IPS-NIHi7 (cell line): ENCODE results near the gene RBBP8NL.

ENCODE experiments used
- DNase-seq: peaks from one replicate; pipeline ENCODE4 v3.0.0; 2012; ENCODE audit warnings: mixed read lengths; ENCODE audit errors: extremely low spot score

RBBP8NL gene

DNA sequence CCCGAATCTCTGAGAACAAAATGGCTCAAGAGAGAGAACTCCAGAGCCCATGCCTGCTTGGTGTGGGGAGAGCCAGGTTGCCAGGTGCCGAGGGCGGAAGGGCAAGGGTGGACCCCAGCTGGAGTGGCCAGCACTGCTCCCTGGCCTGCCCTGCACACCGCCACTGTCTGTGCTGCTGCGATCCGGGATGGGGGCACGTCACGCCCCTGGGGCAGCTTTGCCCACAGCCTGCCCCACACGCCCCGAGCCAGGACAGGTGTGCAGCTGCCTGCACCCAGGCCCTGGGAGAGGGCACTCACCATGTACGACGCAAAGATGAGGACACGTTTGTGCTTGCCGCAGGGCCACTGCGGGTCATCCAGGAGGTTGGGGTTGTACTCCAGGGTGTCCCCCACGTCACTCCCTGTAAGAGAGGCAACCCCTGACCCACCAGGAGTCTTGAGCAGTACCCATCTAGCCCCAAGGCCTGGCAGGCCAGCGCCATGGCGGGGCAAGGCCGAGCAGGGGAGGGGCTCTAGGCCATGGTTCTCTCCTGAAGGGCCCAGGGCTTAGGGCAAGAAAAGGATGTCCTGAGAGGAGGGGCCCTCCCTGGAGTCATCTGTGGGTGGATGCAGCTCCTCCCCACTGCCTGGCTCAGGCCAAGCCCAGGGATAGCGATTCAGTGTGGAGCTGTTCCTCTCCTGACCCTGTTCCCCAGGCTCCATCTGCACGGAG lies 34.6 kb downstream of the RBBP8NL start:
- no peak for DNase-seq

DNA sequence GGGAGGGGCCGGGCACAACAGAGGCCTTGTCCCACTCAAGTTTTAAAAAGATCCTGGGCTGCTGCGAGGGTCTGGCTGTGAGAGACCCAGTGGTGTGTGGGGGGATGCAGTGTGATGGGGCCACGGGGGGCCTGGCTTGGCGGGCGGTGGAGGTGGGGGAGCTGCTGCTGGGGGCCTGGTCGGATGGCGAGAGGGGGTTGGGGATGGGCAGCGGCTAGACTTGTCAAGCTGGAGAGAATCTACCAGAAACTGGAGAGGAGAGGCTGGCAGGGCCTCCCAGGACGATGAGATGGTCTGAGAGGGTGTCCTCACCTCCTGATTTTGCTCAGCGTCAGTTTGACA lies 35.3 kb downstream of the RBBP8NL start:
- no peak for DNase-seq

DNA sequence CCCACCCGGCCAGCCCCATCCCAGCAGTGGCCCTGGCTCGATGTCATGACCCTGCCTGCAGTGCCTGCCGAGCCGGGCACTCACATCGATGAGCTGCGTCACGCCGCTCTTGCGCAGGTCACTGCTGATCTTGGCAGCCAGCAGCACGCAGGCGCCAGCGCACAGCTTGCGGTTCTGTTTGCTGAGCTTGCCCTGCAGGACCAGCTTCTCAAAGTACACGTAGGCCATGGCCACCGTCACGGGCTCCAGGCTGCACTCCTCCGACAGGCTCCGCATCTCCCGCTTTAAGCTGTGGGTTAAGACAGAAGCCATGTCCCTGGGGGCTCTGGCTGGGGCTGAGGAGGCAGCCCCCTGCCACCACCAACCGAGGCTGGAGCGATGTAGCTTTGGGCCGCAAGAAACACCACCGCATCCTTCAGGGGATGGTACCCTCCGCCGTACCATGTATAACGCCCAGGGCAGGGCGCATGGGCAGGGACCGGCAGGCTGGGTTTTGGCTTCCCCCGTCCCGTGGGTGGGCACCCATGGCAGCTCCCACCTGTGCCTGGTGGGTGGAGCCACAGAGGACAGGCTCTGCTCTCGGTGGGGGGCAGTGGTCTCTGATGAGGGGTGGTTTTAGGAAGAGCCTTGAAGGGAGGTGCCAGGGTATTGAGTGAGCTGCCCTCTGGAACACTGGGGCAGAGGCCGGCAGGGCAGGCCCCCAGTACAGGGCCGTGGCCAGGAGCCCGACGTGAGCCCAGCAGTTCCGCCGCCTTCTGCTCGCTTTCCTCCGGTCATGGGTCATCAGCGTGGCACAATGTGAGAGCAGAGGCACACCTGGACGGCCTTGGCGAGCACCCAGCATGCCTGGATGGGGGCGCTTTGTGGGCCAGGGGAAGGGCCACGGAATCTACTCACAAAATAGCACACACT lies 35.9 kb downstream of the RBBP8NL start:
- DNase-seq: no peak

DNA sequence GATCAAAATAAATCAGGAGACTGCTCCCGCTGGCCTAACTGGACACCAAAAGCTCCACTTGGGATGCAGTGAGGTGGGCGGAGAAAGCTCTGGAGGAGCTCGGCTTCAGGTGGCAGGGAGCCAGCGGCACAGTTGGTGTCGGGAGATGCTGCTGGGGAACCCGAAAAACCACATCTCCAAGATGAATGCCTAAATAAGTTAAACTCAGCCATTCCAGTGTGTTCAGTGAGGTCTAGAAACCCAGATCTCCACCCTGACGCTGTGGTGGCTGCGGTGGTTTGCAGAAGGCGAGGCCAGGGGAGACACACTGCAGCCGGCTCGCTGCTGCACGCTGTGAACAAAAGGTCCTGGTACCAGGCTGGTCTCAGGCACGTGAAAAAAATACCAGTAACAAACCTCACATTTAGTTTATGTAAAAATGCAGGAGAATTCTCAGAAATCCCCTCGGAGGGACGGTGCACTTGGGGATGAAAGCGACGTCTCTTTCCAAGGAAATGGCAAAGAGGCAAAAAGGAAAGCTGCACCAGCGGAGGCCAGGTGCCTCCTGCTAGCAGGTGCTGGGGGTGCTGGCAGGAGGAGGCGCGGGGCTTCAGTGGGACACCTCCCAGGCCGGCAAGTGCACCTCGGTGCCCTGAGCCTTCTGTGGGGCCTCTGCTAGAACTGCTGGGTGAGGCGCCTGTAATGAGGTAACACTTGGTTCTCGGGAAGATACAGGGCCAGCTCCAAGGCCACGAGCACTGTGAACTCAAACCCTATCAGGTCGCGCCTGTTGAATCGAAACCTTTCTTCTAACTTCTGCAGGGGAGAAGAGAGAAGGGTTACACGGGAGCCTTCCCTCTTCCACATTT lies 36.8 kb downstream of the RBBP8NL start:
- no peak for DNase-seq

DNA sequence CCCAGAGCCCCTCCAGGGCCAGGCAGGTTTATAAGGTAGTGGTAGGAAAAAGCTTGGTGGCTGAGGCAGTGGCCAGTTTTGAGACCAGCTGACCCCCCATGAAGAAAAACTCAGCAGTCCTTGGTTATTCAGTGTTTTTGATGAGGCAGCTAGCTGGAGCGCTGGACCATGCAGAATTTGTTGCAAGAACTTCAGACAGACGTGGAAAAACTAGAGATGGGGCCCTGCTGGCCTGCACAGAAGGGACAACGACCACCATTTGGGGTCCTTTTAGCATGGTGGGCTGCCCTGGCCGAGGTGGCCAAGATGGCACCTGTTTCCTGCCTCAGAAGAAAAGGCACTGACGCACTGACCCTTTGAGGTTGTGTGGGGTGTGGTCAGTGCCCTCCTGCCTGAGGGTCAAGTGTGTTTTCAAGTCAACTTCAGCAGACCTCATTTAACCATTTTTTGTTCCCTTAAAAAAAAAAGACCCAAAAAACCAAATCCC lies 37.7 kb downstream of the RBBP8NL start:
- no peak for DNase-seq

DNA sequence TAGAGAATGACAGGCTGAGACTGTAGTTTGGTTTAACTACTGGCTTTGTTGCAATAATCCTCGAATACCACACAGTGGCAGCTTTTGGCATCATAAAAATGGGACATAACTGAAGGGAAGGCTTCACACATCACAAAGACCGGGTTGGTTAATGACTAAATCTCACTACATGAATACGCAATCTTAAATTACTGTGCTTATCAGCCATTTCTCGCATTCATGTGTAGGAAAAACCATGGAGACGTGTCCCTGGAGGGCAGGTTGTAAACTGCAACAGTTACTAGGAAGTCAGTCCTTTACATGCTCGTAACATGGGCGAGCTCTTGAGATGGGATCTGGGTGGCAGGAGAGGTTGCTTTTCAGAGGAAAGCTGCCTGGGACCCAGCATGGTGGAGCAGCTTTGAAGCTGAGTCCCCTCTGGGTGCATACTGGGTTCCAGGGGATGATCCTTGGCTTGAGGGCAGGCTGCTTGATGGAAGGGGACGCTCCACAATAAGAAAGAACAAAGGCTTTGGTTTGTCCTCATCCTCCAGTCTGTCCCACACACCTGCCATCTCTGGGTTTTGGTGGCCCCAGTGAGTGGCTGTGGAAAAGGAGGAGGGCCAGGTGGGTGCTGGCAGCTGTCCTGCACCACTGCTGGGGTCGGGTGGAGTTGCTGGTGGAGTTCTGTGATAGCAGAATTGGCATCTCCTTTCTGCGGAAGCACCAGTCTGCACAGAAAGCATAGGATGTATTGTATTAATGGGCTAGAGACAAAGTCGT lies 38.3 kb downstream of the RBBP8NL start:
- DNase-seq: no peak

DNA sequence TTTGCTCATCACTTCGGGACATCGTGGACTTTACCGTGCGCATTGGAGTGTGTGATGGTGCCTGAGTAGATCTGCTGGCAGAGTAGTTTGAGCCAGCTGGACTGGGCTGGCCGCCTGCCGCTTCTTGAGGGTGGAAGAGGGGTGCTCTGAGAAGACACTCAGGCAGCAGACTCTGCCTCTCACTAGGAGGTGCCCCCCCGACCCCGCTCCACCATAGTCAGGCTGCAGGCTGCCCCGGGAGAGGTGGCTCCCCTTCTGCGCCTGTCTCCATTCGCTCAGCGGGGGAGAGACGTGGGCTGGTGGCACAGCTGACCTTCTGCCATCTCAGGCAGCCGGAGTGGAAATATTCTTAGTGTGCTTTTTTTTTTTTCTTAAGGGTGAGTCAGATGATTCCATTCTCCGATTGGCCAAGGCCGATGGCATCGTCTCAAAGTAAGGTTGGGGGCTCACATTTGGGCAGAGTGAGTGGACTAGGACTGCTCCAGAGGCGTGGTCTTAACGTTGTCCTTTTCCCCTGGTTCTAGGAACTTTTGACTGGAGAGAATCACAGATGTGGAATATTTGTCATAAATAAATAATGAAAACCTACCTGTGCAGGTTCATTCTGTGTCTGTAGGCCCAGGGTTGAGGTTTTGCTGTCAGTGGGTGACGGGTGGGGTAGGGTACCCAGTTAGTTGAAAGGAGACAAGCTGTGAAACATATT lies 39.3 kb downstream of the RBBP8NL start:
- no peak for DNase-seq

DNA sequence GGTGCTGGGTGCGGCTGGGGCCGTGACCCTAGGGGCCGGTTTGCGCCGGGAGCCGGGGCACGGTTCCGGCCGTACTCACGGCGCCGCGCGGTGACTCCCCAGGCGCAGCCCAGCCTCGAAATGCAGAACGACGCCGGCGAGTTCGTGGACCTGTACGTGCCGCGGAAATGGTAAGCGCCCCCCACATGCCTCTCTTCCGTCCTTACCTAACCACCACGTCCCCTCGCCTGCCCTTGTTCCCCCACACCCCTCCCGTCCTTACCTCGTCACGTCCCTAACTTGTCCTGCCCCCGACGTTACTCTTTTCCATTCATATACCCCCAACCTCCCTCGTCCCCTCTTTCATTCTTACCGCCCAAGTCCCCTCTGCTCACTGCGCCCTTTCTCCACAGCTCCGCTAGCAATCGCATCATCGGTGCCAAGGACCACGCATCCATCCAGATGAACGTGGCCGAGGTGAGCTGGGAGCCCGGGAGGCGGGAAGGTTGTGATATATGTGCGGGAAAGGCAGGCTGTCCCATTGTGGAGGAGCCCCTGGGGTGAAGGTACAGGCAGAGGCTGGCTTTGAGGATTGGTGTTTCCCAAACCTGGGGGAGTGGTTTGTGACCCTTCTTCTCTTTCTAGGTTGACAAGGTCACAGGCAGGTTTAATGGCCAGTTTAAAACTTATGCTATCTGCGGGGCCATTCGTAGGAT lies 40.0 kb downstream of the RBBP8NL start:
- no peak for DNase-seq

DNA sequence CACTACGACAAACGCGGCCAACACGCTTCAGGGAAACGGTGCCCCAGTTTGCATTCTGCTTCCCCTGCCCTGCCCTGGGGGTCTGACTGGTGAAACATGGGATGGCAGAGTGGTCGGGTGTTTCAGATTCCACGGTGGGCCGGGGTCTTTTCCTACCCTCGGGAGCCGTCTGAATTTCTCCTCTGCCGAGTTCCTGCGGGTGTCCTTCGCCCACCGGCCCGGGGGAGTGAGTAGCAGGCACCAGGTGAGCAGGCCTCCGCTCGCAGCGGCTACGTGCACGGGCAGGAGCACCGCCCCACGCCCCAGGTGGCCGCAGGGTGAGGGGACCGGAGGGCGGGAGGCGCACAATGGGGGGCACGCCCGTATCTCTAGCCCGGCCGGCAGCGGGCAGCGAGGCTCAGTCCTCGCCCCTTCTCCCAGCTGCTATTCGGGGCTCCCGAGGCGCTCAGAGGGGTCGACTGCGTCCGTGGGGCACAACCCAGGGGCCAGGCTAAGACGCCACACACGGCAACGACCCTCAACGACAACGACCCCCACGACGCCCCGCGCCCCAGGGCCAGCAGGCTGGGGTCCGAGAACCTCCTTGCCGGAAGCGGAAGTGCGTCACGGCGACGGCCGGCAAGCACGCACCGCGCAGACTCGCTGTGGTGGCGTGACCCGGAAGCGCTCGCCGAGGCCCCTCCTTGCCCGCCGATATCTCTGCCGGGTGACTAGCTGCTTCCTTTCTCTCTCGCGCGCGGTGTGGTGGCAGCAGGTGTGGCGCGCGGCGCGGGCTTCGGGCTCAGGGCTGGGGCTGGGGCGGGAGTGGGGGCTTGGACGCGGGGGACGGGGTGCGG lies 40.7 kb downstream of the RBBP8NL start, which contains the start of gene RPS21:
RPS21 (plus strand) TSS at position 721 of the 836 bp plus-strand sequence. CDS start 236 bp downstream, outside the sequence.
- peak; percentile 93 for DNase-seq

DNA sequence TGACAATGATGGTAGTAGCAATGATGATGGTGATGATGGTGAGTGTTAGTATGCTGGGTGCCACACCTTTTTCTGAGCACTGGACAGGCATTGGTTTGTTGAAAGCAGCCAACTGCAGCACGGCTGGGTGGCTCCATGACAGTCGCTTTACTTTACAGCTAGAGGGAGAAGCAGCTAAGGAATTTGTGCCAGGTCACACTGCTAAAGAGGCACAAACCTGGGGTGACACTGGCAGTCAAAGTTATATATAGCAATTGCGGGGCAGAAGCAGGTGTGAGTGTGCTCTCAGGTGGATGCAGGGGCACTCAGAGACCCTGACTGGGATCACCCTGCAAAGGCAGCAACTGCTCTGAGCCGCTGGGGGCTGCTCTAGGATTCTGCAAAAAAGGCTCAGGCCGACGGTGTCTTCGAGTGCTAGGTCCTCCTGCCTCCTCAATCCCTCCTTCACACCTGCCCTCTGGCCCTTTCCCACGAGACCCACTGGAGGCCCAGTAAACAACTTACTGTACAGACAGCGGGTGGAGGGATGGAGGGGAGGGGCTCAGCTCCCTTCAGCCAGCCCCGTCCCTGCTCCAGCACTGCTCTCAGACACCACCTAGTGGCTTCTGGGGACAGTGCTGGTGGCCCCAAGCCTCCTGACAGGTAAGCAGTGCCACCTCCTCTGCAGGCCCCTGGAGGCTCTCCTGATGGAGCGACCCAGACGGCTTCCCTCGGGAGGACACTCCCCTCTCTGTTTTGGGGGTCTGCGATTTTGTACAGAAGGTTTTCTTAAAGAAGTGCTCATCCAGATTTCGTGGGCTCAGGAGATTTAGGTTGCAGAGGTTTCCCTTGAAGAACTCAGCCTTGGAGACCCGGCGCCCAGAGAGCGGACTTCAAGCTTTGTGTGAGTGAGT lies 44.8 kb downstream of the RBBP8NL start:
- DNase-seq: peak; percentile 87

DNA sequence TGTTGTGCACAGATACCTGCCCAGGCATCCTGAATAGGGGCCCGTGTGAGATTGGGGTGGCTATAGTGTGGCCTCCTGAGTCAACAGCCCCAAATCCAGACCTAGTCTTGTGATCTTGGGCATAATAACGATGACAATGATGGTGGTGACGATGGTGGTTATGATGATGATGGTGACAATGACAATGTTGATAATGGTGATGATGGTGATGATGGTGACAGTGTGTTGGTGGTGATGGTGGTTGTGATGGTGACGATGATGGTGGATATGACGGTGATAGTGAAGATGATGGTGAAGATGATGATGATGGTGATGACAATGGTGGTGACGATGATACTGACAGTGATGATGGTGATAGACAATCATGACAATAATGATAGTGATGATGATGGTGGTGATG lies 45.5 kb downstream of the RBBP8NL start:
- DNase-seq: no peak

DNA sequence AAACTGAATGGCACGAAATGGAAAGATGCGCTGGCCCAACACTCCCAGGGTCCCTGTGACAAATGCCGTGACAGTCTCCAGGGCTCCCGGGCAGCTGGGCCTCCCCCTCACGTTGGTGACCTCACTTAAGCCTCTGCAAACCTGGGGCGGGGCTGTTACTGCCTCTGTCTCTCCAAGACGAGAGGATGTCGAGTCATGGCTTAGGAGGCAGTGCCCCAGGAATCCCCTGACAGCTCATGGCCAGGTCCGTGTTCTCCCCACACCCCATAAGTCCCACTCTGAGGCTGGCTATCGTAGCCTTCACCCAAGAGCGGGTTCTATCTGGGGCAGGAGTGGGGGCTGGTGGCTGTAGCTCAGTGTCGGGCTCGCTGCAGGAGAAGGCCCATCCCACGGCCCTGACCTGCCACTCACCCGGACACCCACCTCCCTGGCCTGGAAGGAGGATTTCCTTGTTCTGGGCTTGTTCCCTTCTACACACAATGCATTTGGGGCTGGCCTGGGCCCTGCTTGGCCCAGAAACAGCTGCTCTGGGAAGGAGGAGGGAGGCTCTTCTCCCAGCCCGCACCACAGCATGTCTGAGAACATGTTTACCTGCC lies 46.0 kb downstream of the RBBP8NL start:
- no peak for DNase-seq

DNA sequence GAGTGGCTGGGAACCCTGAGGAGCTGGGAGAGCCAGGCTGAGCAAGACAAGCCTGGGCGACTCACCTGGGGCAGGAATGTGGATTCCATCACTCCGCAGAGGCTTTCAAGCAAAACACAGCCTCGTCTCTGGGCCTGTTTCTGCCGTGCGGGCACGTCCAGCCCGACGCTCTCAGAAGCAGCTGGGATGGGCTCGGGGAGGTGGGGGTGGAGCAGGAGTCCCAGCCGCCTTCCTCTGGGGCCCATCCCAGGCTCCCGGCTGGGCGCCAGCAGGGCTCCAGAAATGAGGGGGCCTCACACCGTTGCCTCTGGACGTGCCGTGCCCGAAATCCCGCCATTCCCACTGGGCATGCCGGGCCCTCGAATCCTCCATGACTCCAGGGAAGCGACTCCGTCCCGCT lies 49.1 kb downstream of the RBBP8NL start:
- DNase-seq: no peak

DNA sequence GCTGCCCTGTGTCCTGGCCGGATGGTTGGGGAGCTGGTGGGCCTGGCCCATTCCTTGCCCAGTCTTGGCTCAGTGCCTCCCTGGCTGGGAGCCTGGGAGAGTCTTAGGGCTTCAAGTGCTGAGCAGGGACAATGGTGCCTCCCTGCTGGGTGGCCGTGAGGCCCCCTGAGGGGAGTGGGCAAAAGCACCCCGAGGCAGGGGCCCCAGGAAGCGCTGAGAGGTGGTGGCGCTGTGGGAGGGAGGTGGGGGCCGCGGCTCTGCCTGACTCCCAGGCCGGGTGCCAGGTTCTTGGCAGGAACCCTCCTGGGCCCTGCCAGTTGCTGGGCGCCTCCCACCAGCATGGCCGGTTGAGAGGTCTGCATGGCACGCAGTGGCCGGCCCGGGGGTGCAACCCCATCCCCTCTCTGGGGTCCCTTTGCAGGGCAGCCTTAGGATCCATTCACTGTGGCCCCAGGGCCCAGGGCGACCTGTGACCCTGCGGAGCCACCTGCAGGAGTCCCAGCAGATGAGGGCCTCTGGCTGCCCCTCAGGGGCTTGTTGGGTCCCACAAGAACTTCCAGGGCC lies 49.6 kb downstream of the RBBP8NL start:
- DNase-seq: no peak

DNA sequence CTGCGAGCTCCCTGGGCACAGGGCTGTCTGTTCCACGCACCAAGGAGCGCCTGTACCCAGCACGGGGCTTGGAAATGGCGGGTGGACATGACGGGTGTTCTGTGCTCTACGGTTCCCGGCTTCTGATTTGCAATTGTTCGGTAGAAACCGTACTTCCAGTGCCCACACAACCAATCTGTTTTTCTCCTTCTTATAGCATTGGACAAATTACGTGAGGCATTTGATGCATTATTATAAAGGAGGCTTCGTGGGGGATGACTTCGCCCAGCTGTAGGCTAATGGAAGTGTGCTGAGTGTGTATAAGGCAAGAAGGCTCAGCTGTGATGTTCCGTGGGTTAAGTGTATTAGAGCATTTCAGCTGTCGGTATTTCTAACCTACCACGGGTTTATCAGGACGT lies 50.3 kb downstream of the RBBP8NL start:
- DNase-seq: no peak

DNA sequence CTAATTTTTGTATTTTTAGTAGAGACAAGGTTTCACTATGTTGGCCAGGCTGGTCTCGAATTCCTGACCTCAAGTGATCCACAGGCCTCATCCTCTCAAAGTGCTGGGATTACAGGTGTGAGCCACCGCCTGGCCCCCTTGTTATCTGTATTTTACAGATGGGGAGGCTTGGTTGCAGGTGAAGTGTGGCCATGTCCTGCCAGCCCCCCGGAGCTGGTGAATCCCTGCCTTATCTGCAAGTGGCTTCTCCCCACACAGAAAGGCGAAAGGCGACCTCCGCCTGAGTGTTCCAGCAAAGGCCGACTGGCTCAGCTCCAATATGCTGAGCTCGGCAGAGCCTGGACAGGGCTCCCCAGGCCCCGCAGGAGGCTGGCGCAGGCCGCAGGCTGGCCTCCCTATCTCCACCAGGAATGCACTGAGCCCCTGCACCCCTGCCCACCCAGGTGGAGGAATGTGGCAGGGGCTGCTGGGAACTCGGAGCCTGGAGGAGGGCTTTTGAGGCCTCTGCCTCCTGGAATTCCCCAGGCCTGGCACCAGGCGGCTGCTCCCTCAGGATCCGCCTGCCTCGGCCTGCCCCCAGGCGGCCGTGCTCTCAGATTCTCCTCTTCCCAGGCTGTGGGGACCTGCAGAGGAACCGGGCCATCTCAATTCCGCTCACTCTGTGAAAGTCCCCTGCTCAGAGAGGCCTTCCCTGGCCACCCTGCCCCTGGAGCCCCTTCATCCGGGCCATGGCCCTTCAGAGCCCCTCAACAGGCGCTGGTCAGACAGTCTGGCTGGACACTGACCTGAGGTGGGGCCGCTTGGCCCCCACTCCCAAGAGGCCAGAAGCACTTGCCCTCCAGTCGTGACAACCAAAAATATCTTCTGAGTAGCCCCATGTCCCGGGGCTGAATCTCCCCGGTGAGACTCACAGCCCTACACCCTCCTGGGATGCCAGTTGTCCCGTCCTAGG lies 51.0 kb downstream of the RBBP8NL start:
- DNase-seq: peak; percentile 85
